Mucosa of descending colon (tissue), 3 donors: ENCODE results near the gene CEP170B. TPM values are rescaled to one million over a fixed set of nuclear protein-coding genes. Genes with fewer than 3 reads are reported as not detected.

ENCODE experiments used
- ATAC-seq: fragments of 200-7000 bp; cut with Tn5 transposase; one replicate; pipeline ENCODE4 v1.9.1; 2020; ENCODE audit warnings: mild to moderate bottlenecking, moderate library complexity
- DNase-seq, 3 donors: peaks; one replicate each; pipeline ENCODE4 v3.0.0-alpha.2; 2020
- H3K36me3 ChIP-seq: fragments of 200-600 bp; one replicate; pipeline ENCODE4 v1.8.0; 2021; ENCODE audit warnings: low read depth, mild to moderate bottlenecking
- H3K4me1 ChIP-seq: fragments of 200-600 bp; one replicate; pipeline ENCODE4 v1.8.0; 2021; ENCODE audit warnings: low read depth, mild to moderate bottlenecking
- H3K4me3 ChIP-seq: fragments of 200-600 bp; one replicate; pipeline ENCODE4 v1.8.0; 2021; ENCODE audit warnings: mild to moderate bottlenecking
- H3K9me3 ChIP-seq: fragments of 200-600 bp; one replicate; pipeline ENCODE4 v1.8.0; 2021; ENCODE audit warnings: mild to moderate bottlenecking
- CTCF ChIP-seq: fragments of 200-600 bp; IDR thresholded peaks from one replicate; pipeline ENCODE4 v1.8.0; 2022; ENCODE audit warnings: antibody characterized with exemption, mild to moderate bottlenecking
- intact Hi-C, 2 donors: fragments of 100-400 bp; cut with DNase I in 1 of 2; cut with micrococcal nuclease in 1 of 2; formaldehyde crosslinking; loops; one replicate each; pipeline versions ENCODE4 v1.11.0 to v1.11.1; 2022; cut with DNase I, micrococcal nuclease
- total RNA-seq, 3 donors: library from RNA; stranded (reverse); fragmentation: NEBNext Ultra II Directional in 2 of 3; extraction: Animal tissue kit (Norgen Biotek cat#: 25700) in 2 of 3; gene quantifications; one replicate each; pipeline versions ENCODE4 v1.2.1 to v1.2.4, GENCODE V29; 2021 to 2023
- donor health status: DM: no; HTN: no; CAD: no; lungs with moderate emphysema.
- donor health status: DM: no; HTN: no; CAD: no.
- donor health status: DM: no; HTN: yes; CAD: no.

CEP170B gene
- total RNA-seq, 3 donors from 2014 or later = 66.8 to 89.9 (median 69.9) TPM

GRCh38 chr14:104927901-104928300, 62.8 kb downstream of the CEP170B start:
- no peak for TF ChIP-seq CTCF
- Histone ChIP-seq H3K9me3 (no peaks in the 10 kb centered on the region), H3K4me3 (no peak overlapping the region), H3K4me1 (peaks cover 2% of the 10 kb centered on the region), H3K36me3 (no peaks in the 10 kb centered on the region)
- no peak for DNase-seq
- ATAC-seq = no peak
- intact Hi-C loops = no loop called here

- no peak for ATAC-seq
- intact Hi-C loops = no loop called here
- peaks cover 6% of the 10 kb centered on the region for H3K4me1 ChIP-seq
- no peaks in the 10 kb centered on the region for H3K36me3 ChIP-seq
- H3K9me3 ChIP-seq = no peaks in the 10 kb centered on the region
- no peak for TF ChIP-seq CTCF
- DNase-seq = no peak
- no peak overlapping the region for H3K4me3 ChIP-seq
These were observed 63.5 kb downstream of the CEP170B start for GRCh38 chr14:104928391-104929133.

- peaks cover 6% of the 10 kb centered on the region for H3K4me1 ChIP-seq
- ATAC-seq = no peak
- intact Hi-C loops = no loop called here
- no peak for TF ChIP-seq CTCF
- no peaks in the 10 kb centered on the region for H3K9me3 ChIP-seq
- no peak overlapping the region for H3K4me3 ChIP-seq
- no peaks in the 10 kb centered on the region for H3K36me3 ChIP-seq
- DNase-seq = no peak
These were observed 64.5 kb downstream of the CEP170B start for GRCh38 chr14:104929268-104930230.

- ATAC-seq (no peak), DNase-seq (no peak)
- TF ChIP-seq CTCF = no peak
- no peaks in the 10 kb centered on the region for H3K9me3 ChIP-seq
- H3K36me3 ChIP-seq = no peaks in the 10 kb centered on the region
- peaks cover 6% of the 10 kb centered on the region for H3K4me1 ChIP-seq
- no peak overlapping the region for H3K4me3 ChIP-seq
- intact Hi-C loops = no loop called here
These were observed 65.6 kb downstream of the CEP170B start for GRCh38 chr14:104930526-104931303.

GRCh38 chr14:104931304-104931770, 66.3 kb downstream of the CEP170B start:
- TF ChIP-seq CTCF = no peak

More at GRCh38 chr14:104931304-104931770, 66.3 kb downstream of the CEP170B start:
- Histone ChIP-seq H3K4me3 (no peak overlapping the region), H3K4me1 (peaks cover 6% of the 10 kb centered on the region), H3K36me3 (no peaks in the 10 kb centered on the region), H3K9me3 (no peaks in the 10 kb centered on the region)
- no peak for DNase-seq
- ATAC-seq = no peak
- intact Hi-C loops = no loop called here
